Bronchial epithelial cell (primary cell): ENCODE measurements around the gene NBAS. TPM values are rescaled to one million over a fixed set of nuclear protein-coding genes. Genes with fewer than 3 reads are reported as not detected.

Experiments used
- DNase-seq: peaks from one replicate; pipeline ENCODE4 v3.0.0-alpha.2; 2010; ENCODE audit warnings: low read depth
- FAIRE-seq: peaks from 2 replicates; lab custom pipeline; 2011; peaks lifted over from hg19 to GRCh38; lab: Jason Lieb, UNC
- H3K27me3 ChIP-seq: 2 replicates; pipeline ENCODE4 v1.5.1; 2011; ENCODE audit warnings: low read length; ENCODE audit not compliant: control insufficient read depth, insufficient read depth
- H3K36me3 ChIP-seq: 2 replicates; pipeline ENCODE4 v1.5.1; 2011; ENCODE audit warnings: low read length; ENCODE audit not compliant: control insufficient read depth, insufficient read depth
- H3K4me3 ChIP-seq: 2 replicates; pipeline ENCODE4 v1.5.1; 2011; ENCODE audit warnings: mild to moderate bottlenecking, low read depth, low read length, control low read depth
- CTCF ChIP-seq: IDR thresholded peaks from 2 replicates; pipeline ENCODE4 v1.5.1; 2011; ENCODE audit warnings: mild to moderate bottlenecking, moderate library complexity, low read length, control low read depth, inconsistent platforms; ENCODE audit not compliant: insufficient read depth, severe bottlenecking
- total RNA-seq: library from RNA; depleted of rRNA; stranded (reverse); fragments of >200 nt; gene quantifications from 2 replicates; pipeline ENCODE4 v1.2.1, GENCODE V29; 2014

The NBAS gene
- total RNA-seq, 1 donor from 2014 or later: 78.2 TPM

GRCh38 chr2:15584767-15585469 lies 23.8 kb upstream of the NBAS start:
- FAIRE-seq: no peak
- no peaks in the 10 kb centered on the region for H3K27me3 ChIP-seq
- peak; percentile 44 for DNase-seq
- no peak overlapping the region for H3K4me3 ChIP-seq
- no peaks in the 10 kb centered on the region for H3K36me3 ChIP-seq
- no peak for TF ChIP-seq CTCF

DNA sequence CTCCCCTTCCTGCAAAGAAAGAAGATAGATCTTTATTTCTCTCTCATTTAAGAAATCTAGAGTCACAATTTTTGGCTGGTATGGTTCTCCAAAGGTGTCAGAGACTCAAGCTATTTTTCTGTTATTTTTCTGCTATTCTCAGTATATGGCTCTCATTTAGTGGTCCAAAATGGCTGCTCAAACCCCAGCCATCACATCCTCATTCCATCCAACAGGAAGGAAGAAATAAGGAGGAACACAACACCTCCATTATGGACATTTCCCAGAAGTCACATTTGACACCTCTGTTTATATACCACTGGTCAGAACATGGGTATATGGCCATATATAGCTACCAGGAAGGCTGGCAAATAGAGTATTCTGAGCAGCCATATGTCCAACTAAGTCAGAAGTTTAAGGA lies 23.2 kb upstream of the NBAS start:
- Histone ChIP-seq H3K27me3 (no peaks in the 10 kb centered on the region), H3K36me3 (no peaks in the 10 kb centered on the region), H3K4me3 (no peak overlapping the region)
- TF ChIP-seq CTCF: no peak
- FAIRE-seq (no peak), DNase-seq (no peak)

GRCh38 chr2:15583826-15584225 lies 22.7 kb upstream of the NBAS start:
- no peaks in the 10 kb centered on the region for H3K27me3 ChIP-seq
- DNase-seq: no peak
- FAIRE-seq: no peak

DNA sequence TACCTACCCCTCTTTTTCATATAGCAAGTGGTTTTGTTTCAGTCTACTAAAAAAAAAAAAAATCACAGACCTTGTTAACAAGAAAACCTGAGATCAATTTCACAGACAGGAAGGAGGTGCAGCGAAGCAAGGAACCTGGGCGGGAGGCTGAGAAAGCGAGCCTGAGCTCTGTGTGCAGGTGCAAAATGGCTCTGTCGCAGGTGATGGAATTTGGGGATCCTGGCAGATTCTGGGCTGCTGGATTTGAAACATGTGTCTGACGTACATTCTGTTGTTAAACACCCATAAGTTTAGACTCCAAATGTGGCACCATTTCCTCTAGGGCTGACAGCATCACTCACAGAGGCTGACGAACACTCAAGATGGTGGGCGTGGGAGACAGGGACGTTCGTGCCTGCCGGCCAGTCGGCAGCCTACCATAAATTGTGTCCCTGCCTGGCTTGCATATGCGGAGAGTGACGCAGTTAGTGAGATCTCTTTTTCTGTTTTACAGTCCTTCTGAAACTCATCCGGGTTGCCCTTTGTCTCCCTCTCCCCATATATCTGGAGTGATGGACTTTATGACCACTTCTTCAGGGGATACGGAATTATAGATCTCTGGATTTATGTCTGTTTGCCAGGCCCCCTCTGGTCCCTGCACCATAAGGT lies 21.7 kb upstream of the NBAS start:
- FAIRE-seq: no peak
- no peaks in the 10 kb centered on the region for H3K36me3 ChIP-seq
- DNase-seq: no peak
- H3K4me3 ChIP-seq: no peak overlapping the region
- no peak for TF ChIP-seq CTCF
- H3K27me3 ChIP-seq: no peaks in the 10 kb centered on the region

More at GRCh38 chr2:15583826-15584225, 22.7 kb upstream of the NBAS start:
- Histone ChIP-seq H3K36me3 (no peaks in the 10 kb centered on the region), H3K4me3 (no peak overlapping the region)
- TF ChIP-seq CTCF: no peak

GRCh38 chr2:15580451-15580850 lies 19.3 kb upstream of the NBAS start:
- Histone ChIP-seq H3K4me3 (no peak overlapping the region), H3K36me3 (no peaks in the 10 kb centered on the region), H3K27me3 (no peaks in the 10 kb centered on the region)
- TF ChIP-seq CTCF: no peak
- no peak for DNase-seq
- FAIRE-seq: no peak
